Caco-2 (cell line): Measurements from ENCODE around the gene CAPN13. TPM values are rescaled to one million over a fixed set of nuclear protein-coding genes. Genes with fewer than 3 reads are reported as not detected.

Experiments used
- BruUV-seq: library from RNA; stranded (reverse); fragments of 400-500 nt; replicated peaks from 2 replicates; lab custom pipeline; 2021; lab: Mats Ljungman, UMichigan
- CTCF ChIA-PET: fragments of 300-600 bp; sonication (Branson Sonifier 250); formaldehyde crosslinking; loops from one replicate; lab custom pipeline; 2022; ENCODE audit warnings: antibody characterized with exemption; lab: Charles Lee
- POLR2A ChIA-PET: fragments of 300-600 bp; sonication (Branson Sonifier 250); formaldehyde crosslinking; loops from one replicate; lab custom pipeline; 2022; ENCODE audit warnings: antibody characterized with exemption; lab: Charles Lee
- DNase-seq, 2 experiments: peaks; one replicate each; pipeline versions ENCODE4 v3.0.0 to v3.0.0-alpha.2; 2020 to 2022
- H3K27me3 ChIP-seq: replicated peaks from 2 replicates; pipeline ENCODE4 v1.6.0; 2011; ENCODE audit warnings: low read length; ENCODE audit not compliant: control insufficient read depth, insufficient read depth
- H3K36me3 ChIP-seq: 2 replicates; pipeline ENCODE4 v1.5.1; 2011; ENCODE audit warnings: low read length; ENCODE audit not compliant: control insufficient read depth, insufficient read depth
- H3K4me1 ChIP-seq: fragments of 250-450 bp; sonication (Bioruptor Pico); 2 replicates; pipeline ENCODE4 v1.5.1; 2020; ENCODE audit warnings: mild to moderate bottlenecking
- H3K4me3 ChIP-seq: 2 replicates; pipeline ENCODE4 v1.5.1; 2011; ENCODE audit warnings: low read depth, mild to moderate bottlenecking, control low read depth, low read length
- H3K9me3 ChIP-seq: fragments of 250-450 bp; sonication (Bioruptor Pico); 2 replicates; pipeline ENCODE4 v1.5.1; 2020; ENCODE audit warnings: mild to moderate bottlenecking, moderate library complexity
- H3K27ac Mint-ChIP-seq: one replicate; pipeline ENCODE4 v1.8.0; 2022; ENCODE audit warnings: mixed read lengths; ENCODE audit not compliant: unreplicated experiment
- H3K27me3 Mint-ChIP-seq: one replicate; pipeline ENCODE4 v1.8.0; 2022; ENCODE audit warnings: mixed read lengths; ENCODE audit not compliant: insufficient read depth, unreplicated experiment
- H3K36me3 Mint-ChIP-seq: one replicate; pipeline ENCODE4 v1.8.0; 2022; ENCODE audit warnings: mild to moderate bottlenecking, mixed read lengths; ENCODE audit not compliant: insufficient read depth, unreplicated experiment
- H3K4me1 Mint-ChIP-seq: one replicate; pipeline ENCODE4 v1.8.0; 2022; ENCODE audit warnings: low read depth, mixed read lengths; ENCODE audit not compliant: unreplicated experiment
- H3K4me3 Mint-ChIP-seq: one replicate; pipeline ENCODE4 v1.8.0; 2022; ENCODE audit warnings: mild to moderate bottlenecking, moderate library complexity, mixed read lengths; ENCODE audit not compliant: unreplicated experiment
- H3K9me3 Mint-ChIP-seq: one replicate; pipeline ENCODE4 v1.8.0; 2022; ENCODE audit warnings: mixed read lengths; ENCODE audit not compliant: unreplicated experiment
- intact Hi-C: fragments of 100-400 bp; cut with micrococcal nuclease; formaldehyde crosslinking; loops from one replicate; pipeline ENCODE4 v1.10.0; 2022; ENCODE audit not compliant: unreplicated experiment
- total RNA-seq: library from RNA; stranded (reverse); gene quantifications from 2 replicates; pipeline ENCODE4 v1.2.3, GENCODE V29; 2022
- TF ChIP-seq, protein P1 (sequence below), 2 experiments: fragments of 200-600 bp in 1 of 2; IDR thresholded peaks; 1 replicate in 1 of 2; 2 replicates in 1 of 2; pipeline versions ENCODE4 v1.5.1 to v1.8.0; 2011 to 2022; ENCODE audit warnings: antibody characterized with exemption in 1 of 2, control low read depth in 1 of 2, inconsistent platforms in 1 of 2, low read depth in 1 of 2, low read length in 1 of 2, mild to moderate bottlenecking in 1 of 2, moderate library complexity in 1 of 2; ENCODE audit not compliant: insufficient read depth in 1 of 2, severe bottlenecking in 1 of 2, unreplicated experiment in 1 of 2

CAPN13 gene
- total RNA-seq, 1 experiment from 2014 or later, result 2.1 TPM

- Mint-ChIP-seq H3K9me3 (peaks cover 9% of the 10 kb centered on the region), H3K4me3 (no peak overlapping the region), H3K27ac (no peak overlapping the region), H3K4me1 (peaks cover 6% of the 10 kb centered on the region), H3K36me3 (no peaks in the 10 kb centered on the region), H3K27me3 (peaks cover 4% of the 10 kb centered on the region)
- peak; percentile 56 to 71 for DNase-seq
- POLR2A ChIA-PET, result no interaction called here
- CTCF ChIA-PET, result interaction anchor here (0.8 to 1.5 kb wide), 2 partner anchors 36 to 60 kb away, joined by 3 to 9 read pairs; partner anchors contain the start of gene CAPN13
- Histone ChIP-seq H3K27me3 (no peaks in the 10 kb centered on the region), H3K36me3 (no peaks in the 10 kb centered on the region), H3K9me3 (no peaks in the 10 kb centered on the region), H3K4me1 (peaks cover 11% of the 10 kb centered on the region), H3K4me3 (no peak overlapping the region)
- TF ChIP-seq, protein P1, sequence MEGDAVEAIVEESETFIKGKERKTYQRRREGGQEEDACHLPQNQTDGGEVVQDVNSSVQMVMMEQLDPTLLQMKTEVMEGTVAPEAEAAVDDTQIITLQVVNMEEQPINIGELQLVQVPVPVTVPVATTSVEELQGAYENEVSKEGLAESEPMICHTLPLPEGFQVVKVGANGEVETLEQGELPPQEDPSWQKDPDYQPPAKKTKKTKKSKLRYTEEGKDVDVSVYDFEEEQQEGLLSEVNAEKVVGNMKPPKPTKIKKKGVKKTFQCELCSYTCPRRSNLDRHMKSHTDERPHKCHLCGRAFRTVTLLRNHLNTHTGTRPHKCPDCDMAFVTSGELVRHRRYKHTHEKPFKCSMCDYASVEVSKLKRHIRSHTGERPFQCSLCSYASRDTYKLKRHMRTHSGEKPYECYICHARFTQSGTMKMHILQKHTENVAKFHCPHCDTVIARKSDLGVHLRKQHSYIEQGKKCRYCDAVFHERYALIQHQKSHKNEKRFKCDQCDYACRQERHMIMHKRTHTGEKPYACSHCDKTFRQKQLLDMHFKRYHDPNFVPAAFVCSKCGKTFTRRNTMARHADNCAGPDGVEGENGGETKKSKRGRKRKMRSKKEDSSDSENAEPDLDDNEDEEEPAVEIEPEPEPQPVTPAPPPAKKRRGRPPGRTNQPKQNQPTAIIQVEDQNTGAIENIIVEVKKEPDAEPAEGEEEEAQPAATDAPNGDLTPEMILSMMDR (IDR thresholded peaks at IDR 0.05; ENCODE audit: insufficient read depth in 1 of 2, low read depth in 1 of 2, low read length in 1 of 2, severe bottlenecking in 1 of 2, unreplicated experiment in 1 of 2), result peak in 1 of 2 experiments; percentile 54
- BruUV-seq, result no TSS peak
- intact Hi-C loops, result loop anchor here (2.0 kb wide), 1 partner anchor 60 kb away; the partner anchor contains the start of gene CAPN13
Measured at GRCh38 chr2:30747206-30747605, 60.0 kb downstream of the CAPN13 start.

DNA sequence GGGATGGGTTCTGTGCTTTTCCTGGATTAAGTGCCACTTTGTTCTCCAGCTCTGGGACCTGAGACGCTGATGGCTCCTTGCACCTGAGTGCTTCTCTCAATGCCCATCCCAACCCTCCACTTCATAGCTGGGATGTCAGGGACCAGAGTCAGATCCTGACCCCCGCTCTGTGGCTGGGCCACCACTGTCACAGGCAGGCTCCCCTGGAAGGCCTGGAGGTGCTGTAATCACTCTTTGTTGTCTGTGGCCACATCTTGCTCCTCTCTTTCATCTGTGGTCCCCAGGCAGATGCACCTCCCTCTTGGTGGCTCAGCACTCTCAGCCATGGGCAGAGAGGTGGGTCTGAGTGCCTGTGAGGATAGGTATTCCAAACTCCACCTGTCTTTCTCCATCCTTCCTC is 62.4 kb downstream of the CAPN13 start:
- TF ChIP-seq, protein P1 (IDR thresholded peaks at IDR 0.05; ENCODE audit: insufficient read depth in 1 of 2, low read depth in 1 of 2, low read length in 1 of 2, severe bottlenecking in 1 of 2, unreplicated experiment in 1 of 2), result no peak
- Histone ChIP-seq H3K9me3 (no peaks in the 10 kb centered on the region), H3K4me1 (peaks cover 11% of the 10 kb centered on the region), H3K27me3 (no peaks in the 10 kb centered on the region), H3K36me3 (no peaks in the 10 kb centered on the region), H3K4me3 (no peak overlapping the region)
- Mint-ChIP-seq H3K27ac (no peak overlapping the region), H3K4me3 (no peak overlapping the region), H3K9me3 (peaks cover 9% of the 10 kb centered on the region), H3K36me3 (no peaks in the 10 kb centered on the region), H3K27me3 (no peaks in the 10 kb centered on the region), H3K4me1 (peaks cover 6% of the 10 kb centered on the region)
- DNase-seq, result no peak
- ChIA-PET CTCF (no interaction called here), POLR2A (no interaction called here)
- BruUV-seq, result no TSS peak
- intact Hi-C loops, result no loop called here

DNA sequence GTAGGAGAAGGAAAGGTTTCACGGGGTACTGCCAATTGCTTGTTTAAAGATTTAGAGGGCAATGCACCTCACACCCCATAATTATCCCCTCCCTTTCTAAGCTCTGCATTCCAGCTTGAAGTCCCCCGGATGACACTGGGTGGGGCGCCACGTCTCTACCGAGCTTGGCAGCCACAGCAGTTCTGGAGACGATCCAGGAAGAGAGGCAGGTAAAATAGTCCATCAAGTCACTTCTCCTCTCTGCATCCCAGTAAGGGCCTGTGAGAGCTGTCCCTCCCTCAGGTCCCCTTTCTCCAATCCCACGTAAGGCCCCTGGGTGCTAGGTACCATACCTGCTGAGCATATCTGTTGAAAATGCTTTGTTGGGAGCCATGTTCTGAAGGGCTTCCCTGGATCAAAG is 65.7 kb downstream of the CAPN13 start:
- Mint-ChIP-seq H3K9me3 (peaks cover 9% of the 10 kb centered on the region), H3K27ac (no peak overlapping the region), H3K27me3 (peaks cover 3% of the 10 kb centered on the region), H3K4me1 (no peaks in the 10 kb centered on the region), H3K4me3 (no peak overlapping the region), H3K36me3 (no peaks in the 10 kb centered on the region)
- no peak for DNase-seq
- Histone ChIP-seq H3K4me1 (no peaks in the 10 kb centered on the region; the same call in 1 of the 2 replicates), H3K27me3 (no peaks in the 10 kb centered on the region), H3K36me3 (no peaks in the 10 kb centered on the region), H3K9me3 (no peaks in the 10 kb centered on the region), H3K4me3 (no peak overlapping the region)
- BruUV-seq, result no TSS peak
- ChIA-PET CTCF (no interaction called here), POLR2A (no interaction called here)
- intact Hi-C loops, result no loop called here
- TF ChIP-seq, protein P1 (IDR thresholded peaks at IDR 0.05; ENCODE audit: insufficient read depth in 1 of 2, low read depth in 1 of 2, low read length in 1 of 2, severe bottlenecking in 1 of 2, unreplicated experiment in 1 of 2), result no peak
